Spleen (tissue), 7 donors: ENCODE measurements around the gene PIK3C3.

ENCODE experiments used
- CTCF ChIP-seq, 11 experiments: fragments of 200-600 bp in 7 of 11; fragments of 450-650 bp in 4 of 11; sonication (generic) in 4 of 11; IDR thresholded peaks in 8 of 11; conservative IDR thresholded peaks in 3 of 11; 1 replicate in 7 of 11; 2 replicates in 4 of 11; pipeline versions ENCODE4 v1.4.0 to v1.8.0; 2016 to 2021; ENCODE audit warnings: antibody characterized with exemption in 11 of 11, inconsistent platforms in 4 of 11, mild to moderate bottlenecking in 1 of 11
- POLR2A ChIP-seq, 3 donors: fragments of 450-650 bp; IDR thresholded peaks; one replicate each; pipeline ENCODE4 v1.5.1; 2017; ENCODE audit warnings: antibody characterized with exemption in 3 of 3, mild to moderate bottlenecking in 1 of 3
- POLR2AphosphoS5 ChIP-seq, 3 donors: sonication (generic); formaldehyde crosslinking; IDR thresholded peaks; one replicate each; pipeline ENCODE4 v1.5.1; 2017; ENCODE audit warnings: antibody characterized with exemption in 3 of 3
- donor health status: DM: no; HTN: no; CAD: no; lungs with moderate emphysema.
- donor health status: DM: no; HTN: no; CAD: no.
- donor health status: DM: no; HTN: no; CAD: no.

- TF ChIP-seq CTCF (IDR thresholded peaks at IDR 0.05 in 8 of 11, conservative IDR thresholded peaks at IDR 0.05 in 3 of 11), result no peak
- TF ChIP-seq POLR2A (IDR thresholded peaks at IDR 0.05), result no peak
- no peak for TF ChIP-seq POLR2AphosphoS5 (IDR thresholded peaks at IDR 0.05)
Measured at GRCh38 chr18:41905786-41906527, 49.1 kb upstream of the PIK3C3 start.
